Loucy (cell line): ENCODE results near the gene ANKRD18B.
"Not testable (repeated sequence)": the region's sequence is repeated elsewhere in the genome, so short reads cannot be mapped to it uniquely, and the experiment has no call there.

Experiments
- EZH2phosphoT487 ChIP-seq: fragments of 200-600 bp; IDR thresholded peaks from 2 replicates; pipeline ENCODE4 v1.6.1; 2018; ENCODE audit warnings: antibody characterized with exemption, mild to moderate bottlenecking, moderate library complexity, borderline replicate concordance
- TF ChIP-seq, protein P1 (sequence below): fragments of 200-600 bp; sonication (generic); conservative IDR thresholded peaks from 2 replicates; pipeline ENCODE4 v1.5.1; 2014; ENCODE audit warnings: mild to moderate bottlenecking, antibody characterized with exemption, low read length

DNA sequence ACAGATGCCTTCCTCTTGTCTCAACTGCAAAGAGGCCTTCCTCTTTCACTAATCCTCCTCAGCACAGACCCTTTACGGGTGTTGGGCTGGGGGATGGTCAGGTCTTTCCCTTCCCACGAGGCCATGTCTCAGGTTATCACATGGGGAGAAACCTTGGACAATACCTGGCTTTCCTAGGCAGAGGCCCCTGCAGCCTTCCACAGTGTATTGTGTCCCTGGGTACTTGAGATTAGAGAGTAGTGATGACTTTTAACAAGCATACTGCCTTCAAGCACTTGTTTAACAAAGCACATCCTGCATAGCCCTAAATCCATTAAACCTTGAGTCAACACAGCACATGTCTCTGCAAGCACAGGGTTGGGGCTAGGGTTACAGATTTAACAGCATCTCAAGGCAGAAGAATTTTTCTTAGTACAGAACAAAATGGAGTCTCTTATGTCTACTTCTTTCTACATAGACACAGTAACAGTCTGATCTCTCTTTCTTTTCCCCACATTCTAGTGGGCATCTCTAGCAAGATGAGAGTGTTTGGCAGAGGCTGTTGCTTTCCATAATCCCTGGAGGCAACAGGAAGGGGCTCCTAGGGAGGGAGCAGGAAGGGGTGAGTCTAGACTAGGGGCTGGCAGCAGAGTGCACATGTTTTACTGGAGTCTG, 8.6 kb upstream of the ANKRD18B start:
- TF ChIP-seq, protein P1, sequence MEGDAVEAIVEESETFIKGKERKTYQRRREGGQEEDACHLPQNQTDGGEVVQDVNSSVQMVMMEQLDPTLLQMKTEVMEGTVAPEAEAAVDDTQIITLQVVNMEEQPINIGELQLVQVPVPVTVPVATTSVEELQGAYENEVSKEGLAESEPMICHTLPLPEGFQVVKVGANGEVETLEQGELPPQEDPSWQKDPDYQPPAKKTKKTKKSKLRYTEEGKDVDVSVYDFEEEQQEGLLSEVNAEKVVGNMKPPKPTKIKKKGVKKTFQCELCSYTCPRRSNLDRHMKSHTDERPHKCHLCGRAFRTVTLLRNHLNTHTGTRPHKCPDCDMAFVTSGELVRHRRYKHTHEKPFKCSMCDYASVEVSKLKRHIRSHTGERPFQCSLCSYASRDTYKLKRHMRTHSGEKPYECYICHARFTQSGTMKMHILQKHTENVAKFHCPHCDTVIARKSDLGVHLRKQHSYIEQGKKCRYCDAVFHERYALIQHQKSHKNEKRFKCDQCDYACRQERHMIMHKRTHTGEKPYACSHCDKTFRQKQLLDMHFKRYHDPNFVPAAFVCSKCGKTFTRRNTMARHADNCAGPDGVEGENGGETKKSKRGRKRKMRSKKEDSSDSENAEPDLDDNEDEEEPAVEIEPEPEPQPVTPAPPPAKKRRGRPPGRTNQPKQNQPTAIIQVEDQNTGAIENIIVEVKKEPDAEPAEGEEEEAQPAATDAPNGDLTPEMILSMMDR, result not testable (repeated sequence)
- not testable (repeated sequence) for TF ChIP-seq EZH2phosphoT487
